Anterior cingulate cortex (tissue), 58 donors: ENCODE data around the gene TEKT5.
A peak's percentile ranks its signal among the peaks of the same experiment; 100 is the strongest.
"Not testable (repeated sequence)": the region's sequence is repeated elsewhere in the genome, so short reads cannot be mapped to it uniquely, and the experiment has no call there.

Experiments
- DNase-seq, 58 donors: peaks; one replicate each; lab custom pipeline; 2025; lab: John Stamatoyannopoulos, UW

The TEKT5 gene

DNA sequence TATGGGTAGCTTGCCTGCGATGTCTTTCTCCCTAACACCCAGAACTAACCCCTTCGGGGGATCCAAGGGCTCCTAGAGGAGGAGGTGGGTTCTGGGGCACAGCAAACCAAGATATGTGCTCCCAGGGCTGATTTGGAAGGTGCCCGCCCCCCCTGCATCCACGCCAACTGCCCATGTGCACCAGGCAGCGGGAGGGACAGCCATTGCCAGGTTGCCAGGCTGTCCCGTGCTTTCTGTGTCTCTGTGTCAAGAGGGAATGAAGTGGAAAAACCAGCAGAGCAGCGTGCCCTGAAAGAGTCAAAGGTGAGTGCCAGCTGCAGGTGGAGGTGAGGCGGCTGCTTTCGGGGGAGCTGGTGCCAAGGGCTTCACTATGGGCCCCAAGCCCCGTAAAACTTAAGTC, 6.4 kb downstream of the TEKT5 start:
- DNase-seq: no peak

DNA sequence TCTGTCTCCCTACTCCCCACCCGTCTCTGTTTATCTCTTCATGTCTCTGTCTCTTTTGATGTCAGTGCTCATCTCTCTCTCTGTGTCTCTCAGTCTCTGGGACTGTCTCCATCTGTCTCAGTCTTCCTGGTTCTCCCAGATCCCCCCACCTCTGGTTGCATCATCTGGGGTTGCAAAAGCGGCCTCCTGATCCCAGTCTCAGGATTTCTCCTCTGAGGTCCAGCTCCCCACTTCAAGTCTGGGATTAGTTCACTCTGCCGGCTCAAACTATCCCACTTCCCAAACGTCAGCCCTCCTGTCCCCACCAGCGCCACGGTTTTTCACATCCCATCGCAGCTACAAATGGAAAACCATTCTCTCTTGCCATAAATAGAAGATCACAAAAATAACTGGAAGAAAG, 9.0 kb downstream of the TEKT5 start:
- no peak for DNase-seq

DNA sequence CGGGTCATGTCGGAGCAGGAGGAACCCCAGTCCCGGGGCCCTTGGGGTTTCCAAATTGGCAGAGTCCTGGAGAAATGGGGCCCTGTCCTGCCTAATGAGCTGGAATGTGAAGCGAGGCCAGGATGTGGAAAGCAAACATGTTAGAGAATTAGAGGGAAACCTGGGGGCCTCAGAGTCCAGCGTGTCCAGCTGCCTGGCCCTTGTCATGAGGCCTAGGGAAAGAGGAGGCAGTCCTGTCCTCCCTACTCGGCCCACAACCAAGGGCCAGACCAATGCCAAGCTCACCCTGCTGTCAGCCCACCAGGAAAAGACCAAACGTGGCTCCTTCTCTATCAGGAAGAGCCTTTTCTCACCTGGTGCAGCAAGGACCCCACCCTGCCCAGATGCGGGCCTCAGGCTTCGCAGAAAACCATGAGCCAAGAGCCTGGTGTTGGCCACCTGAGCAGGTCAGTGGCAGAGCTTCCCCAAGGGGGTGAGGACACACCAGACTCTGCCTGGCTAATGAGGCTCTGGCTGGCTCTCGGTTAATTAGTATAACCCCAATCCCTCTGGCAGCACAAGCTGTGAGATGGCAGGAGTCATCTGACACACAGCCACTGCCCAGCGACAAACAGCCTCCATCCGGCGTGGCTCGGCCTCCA, 10.1 kb downstream of the TEKT5 start:
- no peak for DNase-seq

DNA sequence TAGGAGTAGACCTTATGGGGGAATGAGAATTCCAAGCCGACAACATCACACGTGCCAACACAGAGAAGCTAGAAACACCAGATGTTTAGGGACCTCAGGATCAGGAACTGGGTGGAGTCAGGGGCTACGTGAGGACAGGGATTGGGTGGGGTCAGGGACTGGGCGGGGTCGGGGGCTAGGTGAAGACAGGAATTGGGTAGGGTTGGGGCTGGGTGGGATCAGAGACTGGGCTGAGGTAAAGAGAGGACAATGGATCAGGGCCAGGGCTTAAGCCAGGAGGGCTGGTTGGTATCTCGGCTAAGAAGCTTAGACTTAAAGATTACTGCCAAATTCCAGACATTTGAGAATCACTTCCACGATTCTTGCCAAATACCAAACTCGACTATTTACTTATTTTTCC, 11.6 kb downstream of the TEKT5 start:
- no peak for DNase-seq

DNA sequence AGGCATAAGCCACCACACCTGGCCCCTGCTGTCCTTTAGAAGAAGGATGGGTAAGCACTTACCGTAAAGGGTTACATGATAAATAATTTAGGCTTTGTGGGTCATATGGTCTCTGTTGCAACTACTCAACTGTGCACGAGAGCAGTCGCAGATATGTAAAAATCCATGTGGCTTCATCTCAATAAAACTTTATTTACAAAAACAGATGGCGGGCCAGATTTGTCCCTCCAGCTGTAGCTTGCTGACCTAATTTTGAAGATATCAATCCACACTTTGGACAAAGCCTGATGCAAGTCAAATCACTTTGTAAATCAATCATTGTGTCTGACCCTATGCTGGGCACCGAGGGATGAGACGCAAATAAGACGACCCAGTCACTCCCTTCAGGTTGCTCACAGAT, 12.1 kb downstream of the TEKT5 start:
- DNase-seq: no peak

DNA sequence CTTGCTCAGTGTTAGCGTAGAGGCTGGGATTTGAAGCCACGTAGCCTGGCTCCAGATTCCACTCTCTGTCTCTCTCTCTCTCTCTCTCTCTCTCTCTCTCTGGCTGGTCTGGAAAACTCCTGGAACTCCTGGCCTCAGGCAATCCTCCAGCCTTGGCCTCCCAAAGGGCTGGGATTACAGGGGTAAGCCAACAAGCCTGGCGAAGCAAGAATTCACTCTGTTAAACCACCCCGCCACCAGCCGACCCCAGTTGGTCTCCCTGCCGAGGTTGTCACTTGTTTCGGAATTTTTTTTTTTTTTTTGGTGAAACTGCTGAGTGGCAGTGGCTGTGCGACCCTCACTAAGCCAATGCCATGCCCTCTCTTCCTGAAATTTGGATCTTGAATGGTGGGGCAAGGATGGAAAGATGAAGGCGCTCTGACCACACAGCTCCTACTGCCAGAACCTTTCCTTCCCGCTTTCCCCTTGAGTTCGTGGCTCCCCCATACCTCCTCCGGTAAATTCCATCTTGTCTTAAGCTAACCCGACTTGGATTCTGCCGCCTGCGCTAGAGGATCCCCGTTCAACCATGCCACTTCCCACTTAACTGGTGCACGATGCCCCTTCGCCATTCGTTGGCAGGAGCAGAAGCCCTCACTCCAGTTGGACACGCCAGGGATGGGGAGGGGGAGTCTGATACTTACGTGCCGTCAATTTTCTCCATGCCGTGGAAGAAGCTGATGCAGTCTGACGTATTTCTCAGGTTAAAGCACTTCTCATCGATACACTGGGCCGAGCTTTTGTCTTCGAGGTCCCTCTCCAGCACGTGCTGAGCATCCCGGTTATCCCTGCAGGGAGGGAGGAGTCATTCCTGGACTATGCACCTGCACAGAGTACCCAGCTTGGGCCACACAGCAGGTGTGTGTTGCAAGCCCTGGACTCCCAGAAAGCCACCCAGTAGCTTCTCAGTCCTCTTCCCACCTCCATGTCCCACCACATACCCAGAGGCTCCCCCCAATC, 13.1 kb downstream of the TEKT5 start:
- no peak for DNase-seq

DNA sequence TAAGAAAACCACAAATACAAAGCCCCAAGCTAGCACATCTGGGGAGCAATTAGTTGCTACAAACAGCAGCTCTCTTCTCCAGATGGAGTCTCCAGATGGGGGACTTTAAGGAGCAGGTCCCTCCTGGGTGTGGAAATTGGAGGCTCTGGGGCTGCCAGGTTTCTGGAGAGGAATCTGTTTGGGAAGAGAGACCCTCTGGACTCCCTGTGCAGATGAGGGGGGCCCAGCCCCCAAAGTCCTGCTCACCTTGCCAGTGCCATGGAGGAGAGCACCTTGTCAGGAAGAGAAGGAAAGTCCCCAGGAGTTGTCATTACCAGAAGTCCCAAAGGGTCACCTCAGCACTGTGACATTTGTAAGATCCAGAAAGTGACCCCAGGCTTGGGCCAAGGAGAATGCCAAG, 14.8 kb downstream of the TEKT5 start:
- no peak for DNase-seq

DNA sequence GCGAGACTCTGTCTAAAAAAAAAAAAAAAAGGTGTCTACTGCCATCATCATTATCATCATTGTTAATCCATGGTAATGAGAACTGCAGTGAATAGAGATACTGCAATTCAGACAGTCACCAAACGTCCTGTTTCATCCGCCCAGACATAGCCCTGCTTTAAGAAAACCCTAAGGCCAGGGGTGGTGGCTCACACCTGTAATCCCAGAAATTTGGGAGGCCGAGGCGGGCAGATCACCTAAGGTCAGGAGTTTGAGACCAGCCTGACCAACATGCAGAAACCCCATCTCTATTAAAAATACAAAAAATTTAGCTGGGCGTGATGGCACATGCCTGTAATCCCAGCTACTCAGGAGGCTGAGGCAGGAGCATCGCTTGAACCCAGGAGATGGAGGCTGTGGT, 15.3 kb downstream of the TEKT5 start:
- DNase-seq: not testable (repeated sequence)

DNA sequence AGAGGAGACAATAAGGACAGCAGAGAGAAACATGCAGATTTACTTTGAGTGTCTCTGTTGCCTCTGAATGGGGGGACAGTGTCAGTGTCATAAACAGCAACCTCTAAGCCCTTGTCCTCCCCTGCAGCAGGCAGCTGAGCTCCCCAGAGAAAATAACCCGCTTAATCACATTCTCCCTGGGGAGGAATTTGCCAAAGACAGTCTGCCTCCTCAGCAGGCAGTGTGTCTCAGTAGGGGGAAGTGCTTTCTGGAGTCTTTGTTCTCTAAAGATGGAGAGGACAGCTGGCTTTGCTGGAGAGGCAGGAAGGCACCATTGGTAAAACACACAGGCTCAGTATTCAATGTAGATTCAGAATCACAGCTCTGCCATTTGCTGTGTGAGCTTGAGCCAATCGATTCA, 16.1 kb downstream of the TEKT5 start:
- DNase-seq: no peak

DNA sequence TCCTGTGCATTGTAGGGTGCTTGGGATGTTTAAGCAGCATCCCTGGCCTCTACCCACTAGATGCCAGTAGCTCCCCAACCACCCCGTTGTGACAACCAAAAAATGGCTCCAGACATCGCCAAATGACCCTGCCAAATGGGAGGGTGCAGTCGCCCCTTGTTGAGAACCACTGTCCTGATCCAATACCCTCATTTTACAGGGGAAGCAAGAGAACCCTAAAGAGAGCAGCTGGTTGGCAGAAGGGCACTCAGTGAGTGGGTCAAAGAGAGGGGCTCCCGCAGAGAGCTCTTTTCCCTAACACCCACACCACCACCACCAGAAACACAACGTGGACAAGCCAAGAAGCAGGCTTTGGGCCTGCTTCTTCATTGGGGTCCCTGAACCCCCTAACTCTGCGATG, 18.4 kb downstream of the TEKT5 start:
- DNase-seq: no peak

DNA sequence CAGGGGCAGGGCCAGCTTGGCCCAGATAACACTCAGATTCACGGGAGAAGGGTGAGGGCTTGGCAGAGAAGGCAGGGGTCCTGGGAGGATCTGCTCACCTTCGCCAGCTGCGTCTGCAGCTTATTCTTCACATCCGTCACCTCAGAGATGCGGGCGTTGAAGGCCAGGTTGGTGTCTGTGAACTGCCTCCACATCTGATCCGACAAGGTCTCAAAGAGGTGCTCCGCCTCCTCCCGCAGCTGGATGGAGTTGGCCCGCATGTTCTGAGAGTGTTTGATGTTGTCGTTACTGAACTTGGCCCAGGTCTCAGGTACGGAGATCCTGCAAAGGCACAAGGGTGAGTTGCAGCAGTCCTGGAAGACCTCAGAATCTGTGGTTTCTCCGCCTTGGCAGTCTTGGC, 18.9 kb downstream of the TEKT5 start:
- DNase-seq: no peak

DNA sequence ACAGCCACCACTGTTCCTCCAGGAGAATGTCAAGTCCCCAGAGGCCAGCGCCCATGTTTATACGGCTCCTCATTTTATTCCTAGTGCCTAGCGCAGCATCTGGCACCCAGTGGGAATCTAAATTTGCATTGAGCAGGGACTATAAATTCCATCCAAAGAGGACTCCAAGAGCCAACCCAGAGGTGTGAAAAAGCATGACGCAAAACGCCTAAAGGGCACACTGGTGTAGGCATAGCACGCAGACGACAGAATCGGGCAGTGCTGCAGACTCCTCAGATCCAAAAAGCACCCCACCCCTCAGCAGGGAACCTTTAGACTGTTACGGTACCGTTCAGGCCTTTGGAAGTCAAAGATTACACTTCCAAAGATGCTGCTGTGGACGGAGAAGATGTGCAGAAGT, 19.5 kb downstream of the TEKT5 start:
- DNase-seq: peak in 1 of 58 donors; percentile 0

DNA sequence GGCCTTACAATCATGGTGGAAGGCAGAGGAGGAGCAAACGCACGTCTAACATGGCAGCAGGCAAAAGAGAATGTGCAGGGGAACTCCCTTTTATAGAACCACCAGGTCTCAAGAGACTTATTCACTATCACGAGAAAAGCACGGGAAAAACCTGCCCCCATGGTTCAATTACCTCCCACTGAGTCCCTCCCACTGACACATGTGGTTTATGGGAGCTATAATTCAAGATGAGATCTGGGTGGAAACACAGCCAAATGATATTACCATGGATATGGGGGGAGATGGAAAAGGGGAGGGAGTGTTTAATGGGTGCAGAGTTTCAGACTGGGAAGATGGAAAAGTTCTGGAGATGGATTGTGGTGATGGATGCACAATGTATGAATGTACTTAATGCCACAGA, 23.0 kb downstream of the TEKT5 start:
- DNase-seq: no peak

DNA sequence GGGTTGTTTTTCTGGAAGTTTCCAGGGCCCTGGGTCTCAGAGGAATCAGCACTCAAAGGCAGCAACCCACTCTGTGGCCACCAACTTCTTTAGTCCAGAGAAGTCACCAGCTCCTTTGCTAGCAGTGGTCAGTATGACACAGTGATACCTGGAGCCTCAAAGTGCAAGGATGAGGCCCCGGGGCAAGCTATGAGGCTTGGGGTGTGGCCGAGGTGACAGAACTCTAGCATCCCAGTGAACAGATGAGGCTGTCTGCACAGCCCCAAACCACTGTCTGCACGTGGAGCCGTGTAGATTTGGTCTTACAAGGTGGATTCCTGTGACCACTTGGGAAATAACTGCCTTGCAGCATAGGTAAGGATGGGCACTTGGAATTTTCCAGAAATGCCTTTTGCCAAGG, 24.9 kb downstream of the TEKT5 start:
- no peak for DNase-seq

DNA sequence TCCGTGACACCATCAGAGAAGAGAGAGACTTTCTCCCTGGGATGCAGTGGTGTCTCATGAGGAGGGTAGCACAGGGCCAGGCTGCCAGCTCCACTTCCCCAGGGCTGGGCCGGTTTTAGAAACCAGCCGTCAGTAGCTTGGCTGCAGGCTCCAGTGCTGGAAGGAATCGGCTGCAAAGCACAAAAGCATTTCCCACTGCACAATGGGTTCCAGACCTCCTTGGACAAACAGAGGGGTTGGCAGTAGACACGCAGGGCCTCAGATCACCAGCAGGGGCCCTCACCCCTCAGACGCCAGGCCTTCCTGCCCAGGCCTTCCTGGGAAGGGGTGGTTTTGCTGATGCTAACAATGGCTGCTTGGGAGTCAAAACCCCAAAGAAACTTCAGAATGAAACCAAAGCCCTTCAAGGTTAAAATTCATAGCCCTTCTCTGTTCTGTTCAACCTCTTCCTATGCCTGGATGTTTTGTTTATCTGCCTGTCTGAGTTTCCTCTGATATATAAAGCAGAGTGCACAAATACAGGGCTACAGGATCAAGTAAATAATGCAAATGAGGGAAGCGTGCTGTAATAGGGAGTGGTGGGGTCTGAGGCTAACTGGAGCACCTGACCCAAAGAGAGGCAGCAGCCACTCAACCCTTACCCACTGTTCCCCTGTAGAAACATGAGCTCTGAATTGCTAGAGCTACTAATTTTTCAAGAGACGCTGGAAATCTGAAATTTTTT, 26.2 kb downstream of the TEKT5 start:
- peak in 34 of 58 donors; percentile 2 to 70 (median 22) for DNase-seq

DNA sequence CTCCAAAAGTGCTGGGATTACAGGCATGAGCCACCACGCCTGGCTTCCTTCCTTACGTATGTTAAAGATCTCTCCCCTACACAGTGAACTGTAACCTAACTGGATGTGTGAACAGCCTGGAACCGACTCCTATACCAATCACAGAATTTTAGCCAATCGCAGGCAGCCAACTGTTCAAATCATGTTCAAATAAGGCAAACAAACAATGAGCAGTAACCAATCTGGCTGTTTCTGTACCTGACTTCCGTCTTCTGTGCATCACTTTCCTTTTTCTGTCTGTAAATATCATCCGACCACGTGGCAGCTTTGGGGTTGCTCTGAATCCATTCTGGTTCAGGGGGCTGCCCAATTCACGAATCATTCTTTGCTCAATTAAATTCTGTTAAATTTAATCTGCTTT, 27.5 kb downstream of the TEKT5 start:
- no peak for DNase-seq

DNA sequence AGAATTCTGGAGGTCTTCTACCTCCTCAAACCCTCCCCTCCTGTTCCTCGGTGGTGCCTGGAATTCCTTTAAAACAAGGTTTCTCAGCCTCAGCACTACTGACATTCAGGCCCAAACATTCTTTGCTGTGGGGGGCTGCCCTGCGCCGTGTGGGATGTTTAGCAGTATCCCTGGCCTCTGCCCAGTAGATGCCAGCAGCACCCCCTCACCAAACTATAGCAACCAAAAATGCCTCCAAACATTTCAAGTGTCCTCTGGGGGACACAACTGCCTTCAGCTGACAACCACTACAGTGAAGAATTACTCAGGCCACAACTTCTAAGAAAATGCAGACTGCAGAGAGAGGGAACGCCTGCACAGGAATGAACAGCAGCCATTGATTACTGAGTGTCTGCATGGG, 28.4 kb downstream of the TEKT5 start:
- DNase-seq: no peak

DNA sequence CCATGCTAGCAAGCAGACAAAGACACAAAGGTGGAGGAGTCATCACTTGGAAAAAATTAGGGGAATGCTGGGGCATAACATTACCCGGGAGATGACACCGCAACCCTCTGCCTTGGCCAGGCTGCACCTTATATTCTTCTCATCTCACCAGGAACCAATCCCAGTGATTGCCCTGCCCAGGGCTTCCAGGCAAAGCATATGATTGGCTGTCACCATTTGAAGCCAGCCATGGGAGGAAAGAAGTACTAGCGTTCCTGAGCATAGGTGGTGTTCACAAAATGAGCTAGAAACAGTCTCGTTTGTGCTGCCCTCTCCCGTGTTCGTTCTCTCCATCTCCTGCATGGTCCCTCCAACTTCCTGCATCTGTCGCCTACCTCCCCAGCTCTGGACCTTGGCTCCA, 29.6 kb downstream of the TEKT5 start:
- DNase-seq: no peak

DNA sequence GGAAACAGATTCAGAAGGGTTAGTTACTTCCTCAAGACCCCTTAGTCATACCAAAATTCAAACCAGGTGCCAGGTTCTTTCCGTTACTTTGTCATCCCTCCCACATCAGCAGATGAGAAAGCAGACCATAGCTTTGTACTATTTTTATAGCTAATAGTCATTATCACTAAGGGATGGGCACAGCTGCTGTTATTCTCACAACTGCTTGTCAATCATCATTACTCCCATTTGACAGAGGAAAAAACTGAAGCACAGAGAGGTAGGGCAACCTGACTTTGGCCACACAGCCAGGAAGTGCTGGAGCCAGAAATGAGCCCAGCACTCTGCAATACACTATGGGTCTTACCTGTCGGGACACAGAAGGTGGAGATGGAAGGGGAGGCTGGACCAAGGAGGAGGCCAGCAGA, 30.0 kb downstream of the TEKT5 start:
- no peak for DNase-seq

DNA sequence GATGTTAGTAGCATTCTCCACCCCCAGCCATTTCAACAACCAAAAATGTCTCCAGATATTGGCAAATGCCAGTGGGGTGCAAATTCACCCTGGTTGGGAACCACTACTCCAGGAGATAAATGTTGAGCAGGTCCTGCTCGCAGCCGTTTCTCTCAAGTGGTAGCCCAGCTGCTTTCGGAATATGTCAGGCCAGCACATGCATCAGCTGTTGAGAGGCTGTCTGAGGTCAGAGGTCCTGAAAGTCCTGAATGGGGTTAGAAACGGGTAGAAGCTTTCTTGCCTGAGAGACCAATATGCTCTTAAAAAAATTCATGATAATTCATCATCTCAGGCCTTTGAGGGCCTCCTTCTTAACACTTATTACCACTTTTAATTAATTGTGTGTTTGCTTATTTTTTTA, 31.0 kb downstream of the TEKT5 start:
- peak in 2 of 58 donors; percentile 9 to 13 for DNase-seq

DNA sequence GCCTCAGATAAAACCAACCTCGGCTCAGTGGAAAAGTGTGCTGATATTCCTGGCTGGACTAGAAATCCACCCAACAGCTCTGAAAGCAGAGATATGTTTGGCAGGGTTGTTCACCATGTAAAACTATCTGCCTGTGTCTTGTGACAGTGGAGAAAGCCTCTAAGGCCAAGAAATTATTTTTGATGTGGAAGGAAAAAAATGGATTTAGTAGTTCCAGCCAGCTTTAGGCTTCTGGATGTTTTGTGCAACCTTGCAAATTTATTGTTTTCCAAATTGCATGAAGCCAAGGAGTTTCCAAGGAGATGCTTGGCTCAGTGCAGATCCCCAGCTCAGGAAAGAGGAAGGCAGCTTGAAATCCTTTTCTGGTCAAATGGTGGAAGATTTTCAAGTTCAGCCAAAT, 31.6 kb downstream of the TEKT5 start:
- DNase-seq: peak in 12 of 58 donors; percentile 3 to 57 (median 17)
